Activated naive CD4-positive, alpha-beta T cell treated with anti-CD3 and anti-CD28 coated beads, Interleukin-2, amount 50 U/mL, for 16 hours (primary cell): ENCODE results near the gene SQSTM1.

Source experiments
- DNase-seq: peaks from one replicate; pipeline ENCODE4 v3.0.0-alpha.2; 2020

The SQSTM1 gene

DNA sequence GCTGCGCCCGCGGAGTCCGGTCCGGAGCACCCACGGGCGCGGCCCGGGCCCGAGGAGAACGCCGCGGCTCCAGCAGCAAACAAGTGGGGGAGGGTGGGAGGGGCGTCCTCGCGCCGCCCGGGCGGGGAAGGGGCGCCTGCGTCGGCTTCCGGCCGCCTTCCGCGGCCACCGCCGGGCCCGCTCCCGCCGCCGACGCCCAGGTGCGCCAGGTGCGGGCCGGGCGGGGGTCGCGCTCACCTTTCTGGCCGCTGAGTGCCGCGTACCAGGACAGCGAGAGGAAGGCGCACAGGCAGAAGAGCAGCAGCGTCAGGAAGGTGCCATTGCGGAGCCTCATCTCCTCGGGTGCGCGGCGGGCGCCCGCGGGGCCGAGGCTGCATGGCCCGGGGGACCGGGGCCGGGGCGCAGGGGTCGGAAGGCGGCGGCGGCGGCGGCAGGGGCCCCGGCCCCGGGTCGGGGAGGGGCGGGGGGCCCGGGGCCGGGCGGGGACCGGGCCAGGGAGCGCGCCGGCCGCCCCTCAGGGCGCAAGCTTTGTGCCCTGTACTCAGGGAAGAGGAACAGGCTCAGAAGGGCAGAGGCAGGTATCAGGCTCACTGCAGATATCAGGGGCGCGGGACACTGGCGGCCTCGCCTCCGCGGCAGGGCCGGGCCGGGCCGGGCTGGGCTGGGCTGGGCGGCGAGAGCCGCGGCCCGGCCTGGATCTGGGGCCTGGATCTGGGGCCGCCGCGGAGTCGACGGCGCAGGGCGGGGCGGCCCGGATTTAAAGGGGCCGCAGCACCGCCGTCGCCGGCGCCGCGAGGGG lies 14.3 kb upstream of the SQSTM1 start, which contains the start of gene MGAT4B:
Gene MGAT4B (minus strand): TSS at position 617 of the 799 bp plus-strand sequence. CDS start 283 bp downstream, at position 334.
- peak; percentile 69 for DNase-seq

DNA sequence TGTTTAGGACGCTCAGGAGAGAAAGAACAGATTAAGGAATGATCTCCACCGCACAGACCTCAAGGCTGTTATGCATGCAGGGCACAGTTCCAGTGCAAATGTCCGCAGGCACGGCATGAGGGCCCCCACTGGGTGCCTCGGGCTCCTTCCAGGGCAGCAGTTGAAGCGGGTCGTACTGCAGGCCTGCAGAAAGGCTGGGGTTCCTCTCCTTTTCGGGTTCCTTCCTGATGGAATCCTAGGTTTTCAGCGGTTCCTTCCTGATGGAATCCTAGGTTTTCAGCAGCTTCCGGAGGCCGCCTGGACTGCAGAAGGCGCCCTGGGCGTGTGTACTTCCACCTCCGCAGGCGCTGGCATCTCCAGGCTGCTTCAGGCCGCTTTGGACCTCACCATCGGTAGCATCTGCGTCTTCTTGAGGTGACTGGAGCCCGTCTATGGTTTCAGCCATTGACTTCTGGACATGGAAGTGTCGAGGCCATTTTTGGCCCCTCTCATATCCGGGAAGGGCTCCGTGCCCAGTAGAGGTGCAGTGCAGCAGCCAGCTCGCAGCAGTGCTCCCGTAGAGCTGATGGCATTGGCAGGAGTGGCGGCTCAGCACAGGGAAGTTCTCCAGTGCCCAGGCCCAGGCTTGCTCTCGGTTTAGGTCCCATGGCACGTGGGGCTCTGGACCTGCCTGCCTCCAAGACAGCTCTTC lies 8.4 kb upstream of the SQSTM1 start:
- DNase-seq = no peak

GRCh38 chr5:179812997-179813607 lies 7.6 kb upstream of the SQSTM1 start:
- no peak for DNase-seq

DNA sequence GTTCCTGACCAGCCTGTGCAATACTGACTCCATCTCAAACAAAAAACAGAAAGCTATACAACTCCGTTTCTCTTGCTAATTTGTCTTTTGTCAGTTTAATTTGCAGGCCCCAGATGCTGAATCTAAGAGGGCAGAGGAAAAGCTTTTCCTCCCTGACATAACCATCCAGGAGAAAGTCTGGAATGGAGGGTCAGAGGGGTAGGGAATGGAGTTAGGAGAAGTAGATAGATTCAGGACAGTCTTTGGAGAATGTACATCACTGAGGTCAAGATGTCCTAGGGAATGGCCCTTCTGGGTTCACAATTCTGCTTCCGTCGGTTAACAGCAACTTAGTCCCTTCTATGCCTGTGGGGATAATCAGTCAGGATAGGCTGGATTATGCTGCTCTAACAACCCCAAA lies 6.6 kb upstream of the SQSTM1 start:
- no peak for DNase-seq

DNA sequence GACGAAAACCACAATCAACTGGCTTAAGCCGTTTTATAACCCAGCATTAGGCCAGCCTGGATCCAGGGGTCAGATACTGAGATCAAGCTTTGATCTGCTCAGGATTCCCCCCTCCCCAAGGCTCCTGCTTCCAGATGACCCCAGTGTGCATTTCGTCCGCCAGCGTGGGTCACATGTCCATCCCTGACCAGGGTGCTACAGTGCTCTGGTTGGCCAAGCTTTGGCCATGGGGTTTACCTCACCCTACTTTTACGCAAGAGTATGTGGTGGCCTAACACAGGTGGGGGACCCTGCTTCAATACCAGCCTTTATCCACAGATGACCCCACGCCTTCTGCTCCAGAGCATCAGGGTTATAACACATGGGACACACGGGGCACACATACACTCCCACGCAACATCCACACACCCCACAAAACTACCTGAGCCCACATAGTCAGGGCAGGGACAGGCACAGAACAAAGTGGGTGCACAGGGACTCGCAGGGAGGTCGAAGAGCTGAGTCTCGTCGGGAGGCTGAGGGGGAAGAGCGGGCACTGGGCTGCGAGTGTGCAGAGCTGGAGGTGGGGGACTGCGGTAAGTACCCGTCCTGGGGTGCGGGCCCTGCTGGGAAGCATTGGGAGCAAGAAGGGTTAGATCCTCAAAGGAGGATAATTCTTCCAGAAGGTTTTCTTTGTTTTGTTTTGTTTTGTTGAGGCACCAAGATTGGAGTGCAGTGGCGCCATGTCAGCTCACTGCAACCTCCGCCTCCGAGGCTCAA lies 5.0 kb upstream of the SQSTM1 start:
- no peak for DNase-seq

GRCh38 chr5:179816401-179816795 lies 4.3 kb upstream of the SQSTM1 start:
- no peak for DNase-seq

DNA sequence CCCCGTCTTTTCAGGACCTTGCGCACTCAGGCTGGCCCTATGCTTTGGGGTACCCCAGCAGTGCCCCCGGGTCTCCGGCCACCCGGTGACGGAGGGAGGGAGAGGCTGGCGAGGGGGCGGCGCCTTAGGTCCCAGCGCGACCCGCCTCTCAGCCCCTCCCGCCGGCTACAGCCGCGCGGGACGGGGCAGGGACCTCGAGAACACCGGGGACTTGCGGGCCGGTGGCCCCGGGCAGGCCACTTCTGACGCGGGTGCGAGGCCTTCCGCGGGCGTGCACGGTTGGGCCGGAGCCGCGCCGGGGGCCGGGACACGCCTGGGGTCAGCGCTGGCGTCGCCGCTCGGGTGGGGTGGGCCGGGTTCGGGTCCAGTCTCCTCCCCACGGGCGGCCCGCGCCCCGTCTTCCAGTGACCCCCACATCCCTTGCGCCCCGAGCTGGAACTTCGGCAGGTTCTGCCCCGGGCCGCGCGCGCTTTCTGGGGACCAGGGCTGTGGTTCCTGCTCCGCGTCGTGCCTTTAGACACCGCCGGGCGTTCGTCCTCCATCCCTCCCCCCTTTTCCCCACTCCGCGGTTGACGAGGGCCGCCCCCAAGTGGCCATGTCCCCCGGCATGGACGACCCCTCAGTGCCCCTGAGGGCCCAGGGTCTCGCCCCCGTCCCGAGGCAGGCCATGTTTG lies 3.8 kb upstream of the SQSTM1 start:
- DNase-seq = no peak

DNA sequence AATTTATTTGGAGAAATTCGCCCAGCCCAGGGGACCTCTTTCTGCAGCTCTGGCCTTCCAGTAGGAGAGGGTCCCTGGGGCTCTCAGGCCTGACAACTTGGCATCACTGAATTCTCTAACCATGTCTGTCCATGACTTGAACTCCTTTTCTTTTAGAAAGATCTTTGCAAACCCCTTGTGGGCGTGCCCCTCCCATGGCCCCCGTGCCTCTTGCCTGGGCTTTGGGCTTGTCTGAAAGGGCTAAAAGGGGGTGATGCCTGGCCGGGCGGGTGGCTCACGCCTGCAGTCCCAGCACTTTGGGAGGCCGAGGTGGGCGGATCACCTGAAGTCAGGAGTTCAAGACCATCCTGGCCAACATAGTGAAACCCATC lies 3.2 kb upstream of the SQSTM1 start:
- DNase-seq = no peak

DNA sequence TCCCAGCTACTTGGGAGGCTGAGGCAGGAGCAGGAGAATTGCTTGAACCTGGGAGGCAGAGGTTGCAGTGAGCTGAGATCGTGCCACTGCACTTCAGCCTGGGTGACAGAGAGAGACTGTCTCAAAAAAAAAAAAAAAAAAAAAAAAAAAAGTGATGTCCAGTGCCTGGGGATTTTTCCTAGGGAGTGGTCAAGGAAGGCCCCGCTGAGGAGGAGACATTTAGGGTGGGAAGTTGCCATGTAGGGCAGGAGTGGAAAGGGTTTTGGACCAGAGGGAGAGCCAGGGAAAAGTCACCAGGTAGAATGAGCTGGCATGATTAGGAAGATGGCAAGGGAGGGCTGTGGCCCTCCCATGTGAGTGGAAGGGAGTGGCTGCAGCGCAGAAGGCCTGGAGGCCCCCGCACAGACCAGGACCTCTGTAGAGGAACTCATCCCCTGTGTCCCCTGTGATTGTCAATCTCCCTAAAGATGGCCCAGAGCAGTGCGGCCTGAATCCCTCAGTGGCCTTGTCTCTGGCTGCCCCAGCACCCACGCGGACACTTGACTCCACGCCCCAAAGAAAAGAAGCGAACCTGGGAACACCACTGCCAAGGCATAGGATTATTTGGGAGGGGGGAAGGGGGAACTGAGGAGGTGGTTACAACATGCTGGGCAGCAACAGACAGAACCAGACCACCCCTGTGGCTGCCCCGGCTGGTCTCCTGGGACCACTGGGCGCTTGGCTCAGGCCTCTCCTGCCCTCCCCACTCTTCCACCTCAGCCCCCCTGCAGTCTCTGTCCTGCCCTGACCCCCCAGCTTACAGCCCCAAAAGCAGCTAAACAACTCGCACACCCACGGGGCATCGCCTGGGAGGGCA lies 2.6 kb upstream of the SQSTM1 start:
- no peak for DNase-seq

GRCh38 chr5:179818746-179819295 lies 1.9 kb upstream of the SQSTM1 start:
- peak; percentile 72 for DNase-seq

GRCh38 chr5:179819296-179820126 lies 1.2 kb upstream of the SQSTM1 start:
- DNase-seq = peak; percentile 47

DNA sequence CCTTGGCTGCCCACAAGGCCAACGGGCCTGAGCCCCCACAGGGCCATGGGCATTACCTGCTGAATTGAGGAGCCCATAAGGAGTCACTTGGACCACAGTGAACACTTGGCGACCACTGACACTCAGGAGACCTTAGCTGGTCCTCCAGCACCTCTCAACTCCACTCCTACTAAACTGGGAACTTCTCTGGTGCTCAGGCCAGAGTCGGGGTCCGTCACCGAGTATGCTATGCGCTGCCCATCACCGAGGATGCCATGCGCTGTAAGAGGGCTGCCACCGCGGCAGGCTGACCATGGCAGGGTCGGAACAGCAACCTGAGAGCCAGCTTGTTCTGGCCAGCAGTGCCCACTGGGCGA lies 600 bp upstream of the SQSTM1 start:
- DNase-seq = no peak

GRCh38 chr5:179821298-179822058 lies 773 bp downstream of the SQSTM1 start:
- DNase-seq = peak; percentile 79

DNA sequence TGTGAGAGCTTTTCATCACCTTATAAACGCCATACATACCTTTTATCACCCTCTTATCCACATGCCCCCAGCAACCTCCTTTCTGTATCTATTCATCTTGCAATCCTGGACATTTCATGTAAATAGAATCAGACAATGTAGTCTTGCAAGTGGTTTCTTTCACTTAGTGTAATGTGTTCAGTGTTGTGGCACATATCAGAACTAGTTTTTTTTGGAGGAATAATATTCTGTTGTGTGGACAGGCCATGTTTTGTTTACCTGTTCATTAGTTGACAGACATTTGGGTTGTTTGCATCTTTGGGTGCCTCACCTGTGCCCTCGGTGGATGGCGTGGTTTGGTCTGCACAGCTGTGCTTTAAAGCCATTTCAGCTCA lies 1.3 kb downstream of the SQSTM1 start:
- DNase-seq = no peak

GRCh38 chr5:179822444-179822990 lies 1.8 kb downstream of the SQSTM1 start:
- DNase-seq = no peak

GRCh38 chr5:179823937-179824744 lies 3.4 kb downstream of the SQSTM1 start:
- no peak for DNase-seq

- DNase-seq = no peak
These were observed 4.0 kb downstream of the SQSTM1 start for GRCh38 chr5:179824745-179825112.

- DNase-seq = no peak
These were observed 5.0 kb downstream of the SQSTM1 start for GRCh38 chr5:179825655-179826182.
